H1 (cell line): ENCODE results near the gene PLEKHH3. TPM values are rescaled to one million over a fixed set of nuclear protein-coding genes. Genes with fewer than 3 reads are reported as not detected.
"Not testable (repeated sequence)": the region's sequence is repeated elsewhere in the genome, so short reads cannot be mapped to it uniquely, and the experiment has no call there.

Source experiments
- CTCF ChIA-PET: fragments of 300-600 bp; sonication (Branson Sonifier 250); formaldehyde crosslinking; loops from one replicate; lab custom pipeline; 2021; ENCODE audit not compliant: partially characterized antibody; lab: Charles Lee
- POLR2A ChIA-PET: fragments of 300-600 bp; sonication (Branson Sonifier 250); formaldehyde crosslinking; loops from one replicate; lab custom pipeline; 2021; ENCODE audit warnings: inconsistent platforms; ENCODE audit not compliant: partially characterized antibody; lab: Charles Lee
- DNase-seq, 2 experiments: peaks; one replicate each; pipeline versions ENCODE4 v3.0.0 to v3.0.0-alpha.2; 2010 to 2022; ENCODE audit warnings: low spot score in 2 of 2, low read depth in 1 of 2, mixed read lengths in 1 of 2
- FAIRE-seq: peaks from 2 replicates; lab custom pipeline; 2011; peaks lifted over from hg19 to GRCh38; lab: Jason Lieb, UNC
- H2AFZ ChIP-seq: 2 replicates; pipeline ENCODE4 v1.8.1; 2012; ENCODE audit warnings: low read length, inconsistent platforms
- H2AK5ac ChIP-seq: 2 replicates; pipeline ENCODE4 v1.6.1; 2013; ENCODE audit warnings: low read depth, low read length
- H2BK120ac ChIP-seq: replicated peaks from 2 replicates; pipeline ENCODE3; 2013; ENCODE audit warnings: low read depth, low read length, inconsistent platforms
- H2BK12ac ChIP-seq: 2 replicates; pipeline ENCODE4 v1.6.1; 2013; ENCODE audit warnings: low read depth, low read length
- H2BK15ac ChIP-seq: 2 replicates; pipeline ENCODE4 v1.6.1; 2013; ENCODE audit warnings: low read length
- H2BK20ac ChIP-seq: 2 replicates; pipeline ENCODE4 v1.6.1; 2013; ENCODE audit warnings: low read length
- H2BK5ac ChIP-seq: 2 replicates; pipeline ENCODE4 v1.6.1; 2013; ENCODE audit warnings: low read depth, low read length
- H3K14ac ChIP-seq: 2 replicates; pipeline ENCODE4 v1.6.1; 2013; ENCODE audit warnings: inconsistent platforms; ENCODE audit not compliant: insufficient read length
- H3K18ac ChIP-seq: 2 replicates; pipeline ENCODE4 v1.6.1; 2013; ENCODE audit warnings: low read length; ENCODE audit errors: extremely low read depth
- H3K23ac ChIP-seq: 2 replicates; pipeline ENCODE4 v1.6.1; 2013; ENCODE audit warnings: inconsistent platforms; ENCODE audit not compliant: insufficient read length
- H3K23me2 ChIP-seq: 2 replicates; pipeline ENCODE4 v1.6.1; 2013; ENCODE audit warnings: low read depth, low read length
- H3K27ac ChIP-seq: 2 replicates; pipeline ENCODE4 v1.6.1; 2011; ENCODE audit warnings: low read depth, low read length, inconsistent platforms
- H3K27me3 ChIP-seq, 4 experiments: replicated peaks in 1 of 4; 1 replicate in 1 of 4; 2 replicates in 3 of 4; pipeline versions ENCODE4 v1.6.1 to v1.8.1; 2011 to 2013; ENCODE audit warnings: low read length in 3 of 4, mild to moderate bottlenecking in 3 of 4, inconsistent platforms in 2 of 4, mixed read lengths in 2 of 4, moderate library complexity in 1 of 4; ENCODE audit not compliant: control insufficient read depth in 3 of 4, insufficient read depth in 3 of 4; ENCODE audit errors: extremely low read depth in 1 of 4
- H3K36me3 ChIP-seq, 4 experiments: 2 replicates each; pipeline versions ENCODE4 v1.6.1 to v1.8.1; 2011 to 2013; ENCODE audit warnings: mild to moderate bottlenecking in 4 of 4, low read length in 3 of 4, moderate library complexity in 2 of 4, control low read depth in 1 of 4, inconsistent platforms in 1 of 4; ENCODE audit not compliant: insufficient read depth in 4 of 4, control insufficient read depth in 2 of 4
- H3K4ac ChIP-seq: replicated peaks from 2 replicates; pipeline ENCODE3; 2013; ENCODE audit warnings: low read length, low read depth, mixed read lengths, inconsistent platforms; ENCODE audit not compliant: insufficient read length
- H3K4me1 ChIP-seq, 4 experiments: replicated peaks in 1 of 4; 1 replicate in 1 of 4; 2 replicates in 3 of 4; pipeline versions ENCODE4 v1.6.1 to v1.8.1; 2011 to 2013; ENCODE audit warnings: low read length in 3 of 4, inconsistent platforms in 2 of 4, mixed read lengths in 1 of 4; ENCODE audit not compliant: insufficient read depth in 4 of 4, control insufficient read depth in 3 of 4
- H3K4me2 ChIP-seq, 2 experiments: 2 replicates each; pipeline versions ENCODE4 v1.6.1 to v1.8.1; 2011 to 2013; ENCODE audit warnings: low read depth in 2 of 2, low read length in 2 of 2, control low read depth in 1 of 2, inconsistent platforms in 1 of 2, mild to moderate bottlenecking in 1 of 2; ENCODE audit not compliant: insufficient read depth in 1 of 2
- H3K4me3 ChIP-seq, 4 experiments: fragments of 200-600, 300-600 bp in 1 of 4; sonication (generic), shearing (Covaris generic), sonication (Bioruptor Twin) in 1 of 4; 2 replicates each; pipeline versions ENCODE4 v1.5.1 to v1.8.1; 2011 to 2016; ENCODE audit warnings: low read length in 4 of 4, low read depth in 3 of 4, control low read depth in 2 of 4, inconsistent platforms in 2 of 4, mild to moderate bottlenecking in 2 of 4, mixed read lengths in 1 of 4, moderate library complexity in 1 of 4; ENCODE audit not compliant: insufficient read depth in 2 of 4; ENCODE audit errors: extremely low read depth in 1 of 4
- H3K56ac ChIP-seq: replicated peaks from 2 replicates; pipeline ENCODE3; 2013; ENCODE audit warnings: low read depth, mild to moderate bottlenecking, mixed read lengths, low read length, inconsistent platforms; ENCODE audit not compliant: insufficient read length
- H3K79me1 ChIP-seq: 2 replicates; pipeline ENCODE4 v1.6.1; 2013; ENCODE audit warnings: low read depth, low read length, control low read depth
- H3K79me2 ChIP-seq, 2 experiments: 2 replicates each; pipeline versions ENCODE4 v1.6.1 to v1.8.1; 2012 to 2013; ENCODE audit warnings: low read length in 2 of 2, mild to moderate bottlenecking in 2 of 2, inconsistent platforms in 1 of 2; ENCODE audit not compliant: insufficient read depth in 2 of 2, control insufficient read depth in 1 of 2
- H3K9ac ChIP-seq, 4 experiments: replicated peaks in 1 of 4; 1 replicate in 1 of 4; 2 replicates in 3 of 4; pipeline versions ENCODE4 v1.6.1 to v1.8.1; 2011 to 2013; ENCODE audit warnings: low read depth in 3 of 4, low read length in 3 of 4, control low read depth in 2 of 4, mild to moderate bottlenecking in 2 of 4, moderate library complexity in 2 of 4, inconsistent platforms in 1 of 4; ENCODE audit errors: extremely low read depth in 1 of 4
- H3K9me3 ChIP-seq, 2 experiments: 2 replicates each; pipeline versions ENCODE4 v1.6.1 to v1.8.1; 2012 to 2013; ENCODE audit warnings: mild to moderate bottlenecking in 2 of 2, moderate library complexity in 2 of 2, control low read depth in 1 of 2, inconsistent platforms in 1 of 2, low read depth in 1 of 2, low read length in 1 of 2, mixed read lengths in 1 of 2; ENCODE audit not compliant: insufficient read depth in 2 of 2
- H4K20me1 ChIP-seq, 2 experiments: replicated peaks in 1 of 2; 2 replicates each; pipeline versions ENCODE3 to v1.8.1; 2011 to 2013; ENCODE audit warnings: inconsistent platforms in 2 of 2, low read length in 2 of 2, mild to moderate bottlenecking in 1 of 2; ENCODE audit not compliant: insufficient read depth in 2 of 2, control insufficient read depth in 1 of 2
- H4K5ac ChIP-seq: 2 replicates; pipeline ENCODE4 v1.6.1; 2013; ENCODE audit warnings: low read length, low read depth, mixed read lengths, inconsistent platforms; ENCODE audit not compliant: insufficient read length
- H4K8ac ChIP-seq: 2 replicates; pipeline ENCODE4 v1.8.0; 2013; ENCODE audit warnings: mild to moderate bottlenecking, moderate library complexity, low read length, inconsistent platforms; ENCODE audit not compliant: insufficient read depth; ENCODE audit errors: extremely low read depth
- H4K91ac ChIP-seq: replicated peaks from 2 replicates; pipeline ENCODE3; 2013; ENCODE audit warnings: low read length, mixed read lengths, inconsistent platforms; ENCODE audit not compliant: insufficient read length
- SUZ12 ChIP-seq: fragments of 200-600 bp; sonication (generic); IDR thresholded peaks from 2 replicates; pipeline ENCODE4 v1.6.1; 2012; ENCODE audit warnings: mild to moderate bottlenecking, inconsistent platforms, low read length, moderate library complexity, mixed read lengths
- WGBS, 2 experiments: shearing (Covaris generic) in 1 of 2; methylation state at CpG; one replicate each; pipeline versions ENCODE4 v1.1.6 to v1.1.7; 2013 to 2015; ENCODE audit warnings: low lambda C conversion rate in 2 of 2, mixed read lengths in 2 of 2, inconsistent platforms in 1 of 2, low coverage in 1 of 2, missing lambda C conversion rate in 1 of 2; ENCODE audit not compliant: insufficient replicate concordance in 2 of 2, insufficient coverage in 1 of 2, insufficient read length in 1 of 2; ENCODE audit errors: extremely low coverage in 1 of 2, missing lambda C conversion rate in 1 of 2; 5-methylcytosine and 5-hydroxymethylcytosine counted together
- polyA plus RNA-seq, 7 experiments: library from polyadenylated mRNA; depleted of rRNA in 3 of 7; stranded (reverse) in 5 of 7; unstranded in 2 of 7; fragments of >200 nt in 5 of 7; fragments of 200-250 nt in 2 of 7; gene quantifications; 1 replicate in 5 of 7; 2 replicates in 1 of 7; 4 replicates in 1 of 7; pipeline versions ENCODE4 v1.2.1 to v1.2.3, GENCODE V29; 2011 to 2013; ENCODE audit warnings: missing spikeins in 2 of 7, mixed read lengths in 2 of 7
- total RNA-seq: library from RNA; stranded (reverse); fragmentation: NEBNext Ultra II Directional; extraction: Animal tissue kit (Norgen Biotek cat#: 25700); gene quantifications from 2 replicates; pipeline ENCODE4 v1.2.1, GENCODE V29; 2021

PLEKHH3 gene
- total and polyA plus RNA-seq, 2 of the 8 experiments (the other 6 are each of a cell fraction or from before 2014, with no cell fraction given), result 11.1 to 13.5 TPM

DNA sequence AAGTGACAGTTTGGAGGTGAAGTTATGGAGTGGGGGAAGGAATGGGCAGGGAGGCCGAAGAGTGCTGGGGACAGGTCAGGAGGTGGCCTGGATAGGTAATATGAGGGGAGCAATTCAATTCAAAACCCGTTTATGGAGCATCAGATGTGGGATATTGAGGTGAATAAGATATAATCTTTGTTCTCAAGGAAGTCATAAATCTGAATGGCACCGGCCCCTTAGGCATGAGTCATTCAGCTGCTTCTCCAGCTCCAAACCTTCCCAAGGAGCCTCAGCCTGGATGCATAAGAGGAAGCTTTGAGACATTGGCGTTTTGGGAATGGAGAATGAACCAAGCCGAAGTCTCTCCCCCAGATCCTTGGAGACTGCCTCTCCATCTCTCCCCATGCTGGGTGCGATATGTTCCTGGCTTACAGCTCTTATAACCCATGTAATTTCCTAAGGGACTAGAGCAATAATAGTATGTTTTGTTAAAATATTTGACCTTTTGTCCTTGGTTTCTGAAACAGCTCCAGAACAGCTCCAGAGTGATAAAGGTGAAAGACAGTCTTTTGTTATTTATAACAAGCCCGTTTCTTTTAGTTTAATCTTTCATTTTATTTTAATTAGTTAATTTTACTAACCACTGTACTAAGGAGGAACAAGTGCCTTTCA is 16.0 kb downstream of the PLEKHH3 start (continued):
- no peak for TF ChIP-seq SUZ12

DNA sequence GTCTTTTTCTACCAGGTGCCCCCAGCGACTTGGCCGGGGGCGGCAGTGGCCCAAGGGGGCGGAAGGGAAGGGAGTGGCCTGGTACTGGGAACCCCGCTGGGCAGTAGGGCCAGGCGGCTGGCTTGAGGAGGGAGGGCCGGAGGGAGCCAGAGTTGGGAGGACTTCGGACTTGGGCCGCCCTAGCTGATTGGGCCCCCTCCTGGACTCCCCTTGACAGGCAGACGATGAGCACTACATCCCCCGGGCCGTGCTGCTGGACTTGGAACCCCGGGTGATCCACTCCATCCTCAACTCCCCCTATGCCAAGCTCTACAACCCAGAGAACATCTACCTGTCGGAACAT is 16.9 kb downstream of the PLEKHH3 start:
- H2BK5ac ChIP-seq, H2BK20ac ChIP-seq, H3K18ac ChIP-seq, H3K27ac ChIP-seq, H4K20me1 ChIP-seq, H4K8ac ChIP-seq, H3K23ac ChIP-seq, H2BK12ac ChIP-seq, H3K56ac ChIP-seq, H3K9ac ChIP-seq, H3K23me2 ChIP-seq, H3K79me2 ChIP-seq, H3K79me1 ChIP-seq, H3K36me3 ChIP-seq, H4K91ac ChIP-seq, H2BK15ac ChIP-seq, H2BK120ac ChIP-seq, H2AK5ac ChIP-seq, FAIRE-seq, H3K27me3 ChIP-seq, H3K14ac ChIP-seq, H3K4ac ChIP-seq, H4K5ac ChIP-seq, H3K9me3 ChIP-seq, H2AFZ ChIP-seq, DNase-seq: not testable (repeated sequence)
- H3K4me3 ChIP-seq, result peak overlapping the region; percentile 66 to 84 (median 80); a peak in 7 of 8 replicates
- CTCF ChIA-PET, result interaction anchor here (0.9 to 6.4 kb wide), 5 partner anchors 14 to 21 kb away, joined by 3 to 36 read pairs (median 4); partner anchors contain the start of genes CCR10 and PLEKHH3
- H3K4me1 ChIP-seq, result peaks cover 0 to 11% (median 6%) of the 10 kb centered on the region in 4 experiments; a peak in 5 of 7 replicates
- 27% methylated on average over 3 of the region's 14 CpGs; no CpG with 5 or more reads in 1 of the 2 experiments for WGBS, 2 experiments
- peak overlapping the region; percentile 72 to 84 for H3K4me2 ChIP-seq
- POLR2A ChIA-PET, result interaction anchor here (1.1 to 16.6 kb wide), 5 partner anchors 9 to 54 kb away, joined by 3 to 239 read pairs (median 4); partner anchors contain the start of genes CCR10 and PLEKHH3
